GM19372 (cell line): ENCODE measurements around the gene BAZ2B.
A peak's percentile ranks its signal among the peaks of the same experiment; 100 is the strongest.
"Not testable (repeated sequence)": the region's sequence is repeated elsewhere in the genome, so short reads cannot be mapped to it uniquely, and the experiment has no call there.

Experiments used
- ATAC-seq: cut with Tn5 transposase; IDR thresholded peaks from one replicate; pipeline ENCODE4 v1.9.1; 2021; ENCODE audit warnings: mild to moderate bottlenecking, low read depth, moderate library complexity; ENCODE audit not compliant: unreplicated experiment

Gene BAZ2B

GRCh38 chr2:159539701-159540100 is 76.6 kb downstream of the BAZ2B start:
- no peak for ATAC-seq

- no peak for ATAC-seq
Observed at GRCh38 chr2:159538801-159539200, 77.5 kb downstream of the BAZ2B start.

DNA sequence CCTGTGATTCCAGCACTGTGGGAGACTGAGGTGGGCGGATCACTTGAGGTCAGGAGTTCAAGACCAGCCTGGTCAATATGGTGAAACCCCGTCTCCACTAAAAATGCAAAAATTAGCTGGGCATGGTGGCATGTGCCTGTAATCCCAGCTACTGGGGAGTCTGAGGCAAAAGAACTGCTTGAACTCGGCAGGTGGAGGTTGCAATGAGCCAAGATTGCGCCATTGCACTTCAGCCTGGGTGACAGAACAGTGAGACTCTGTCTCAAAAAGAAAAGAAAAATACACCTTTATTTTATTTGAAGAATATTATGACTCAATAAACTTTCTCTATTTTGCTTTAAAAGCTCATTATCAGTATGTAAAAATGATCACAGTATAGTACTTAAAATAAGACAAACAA is 81.1 kb downstream of the BAZ2B start:
- ATAC-seq, result not testable (repeated sequence)

GRCh38 chr2:159531475-159531874 is 84.9 kb downstream of the BAZ2B start:
- no peak for ATAC-seq

- ATAC-seq, result no peak
Observed at GRCh38 chr2:159526433-159526832, 89.9 kb downstream of the BAZ2B start.

GRCh38 chr2:159525012-159525411 is 91.3 kb downstream of the BAZ2B start:
- ATAC-seq, result no peak

GRCh38 chr2:159521272-159521671 is 95.1 kb downstream of the BAZ2B start:
- ATAC-seq, result no peak

- no peak for ATAC-seq
Observed at GRCh38 chr2:159518321-159519005, 97.9 kb downstream of the BAZ2B start.

GRCh38 chr2:159516241-159516758 is 100.0 kb downstream of the BAZ2B start:
- peak; percentile 93 for ATAC-seq

- no peak for ATAC-seq
Observed at GRCh38 chr2:159515441-159515840, 100.9 kb downstream of the BAZ2B start.

- no peak for ATAC-seq
Observed at GRCh38 chr2:159513745-159514144, 102.6 kb downstream of the BAZ2B start.

DNA sequence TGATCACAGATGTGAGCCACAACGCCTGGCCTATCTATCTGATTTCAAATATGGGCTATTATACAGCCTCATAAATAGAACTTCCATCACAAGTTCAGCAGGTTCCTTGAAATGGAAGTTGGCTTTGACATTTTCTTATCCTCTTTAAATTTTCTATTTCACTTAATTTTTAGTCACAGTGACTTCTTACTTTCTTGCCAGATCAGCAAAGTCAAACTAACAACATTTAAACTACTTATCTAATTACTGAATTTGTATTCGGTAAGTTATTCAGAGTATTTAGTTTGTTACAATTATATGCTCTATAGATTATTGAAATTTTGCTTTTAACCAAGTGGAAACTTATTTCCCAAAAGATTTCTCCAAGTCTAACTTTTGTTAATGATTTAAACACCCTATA is 108.2 kb downstream of the BAZ2B start:
- ATAC-seq, result no peak

GRCh38 chr2:159506764-159507440 is 109.4 kb downstream of the BAZ2B start:
- no peak for ATAC-seq

DNA sequence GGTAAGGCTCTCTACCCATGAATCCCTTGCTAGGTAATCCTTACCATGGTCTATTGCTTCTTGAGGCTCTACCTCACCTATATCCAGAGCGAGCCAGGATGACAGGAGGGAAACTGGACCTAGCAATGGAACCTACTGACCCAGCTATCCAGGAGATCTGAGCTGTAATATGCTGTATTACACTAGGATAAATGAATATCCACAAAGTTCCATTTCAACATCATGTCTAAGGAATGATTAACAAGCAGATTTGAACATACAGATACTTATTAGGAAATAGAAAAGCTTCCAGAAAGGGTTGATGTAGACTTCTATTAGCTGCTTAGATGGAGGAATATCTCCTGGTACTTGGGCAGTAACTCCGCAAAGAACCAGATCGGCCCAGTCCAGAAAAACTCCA is 110.1 kb downstream of the BAZ2B start:
- ATAC-seq, result no peak

- no peak for ATAC-seq
Observed at GRCh38 chr2:159505196-159505595, 111.2 kb downstream of the BAZ2B start.

GRCh38 chr2:159501743-159502142 is 114.6 kb downstream of the BAZ2B start:
- ATAC-seq, result no peak

GRCh38 chr2:159497847-159498246 is 118.5 kb downstream of the BAZ2B start:
- ATAC-seq, result no peak

DNA sequence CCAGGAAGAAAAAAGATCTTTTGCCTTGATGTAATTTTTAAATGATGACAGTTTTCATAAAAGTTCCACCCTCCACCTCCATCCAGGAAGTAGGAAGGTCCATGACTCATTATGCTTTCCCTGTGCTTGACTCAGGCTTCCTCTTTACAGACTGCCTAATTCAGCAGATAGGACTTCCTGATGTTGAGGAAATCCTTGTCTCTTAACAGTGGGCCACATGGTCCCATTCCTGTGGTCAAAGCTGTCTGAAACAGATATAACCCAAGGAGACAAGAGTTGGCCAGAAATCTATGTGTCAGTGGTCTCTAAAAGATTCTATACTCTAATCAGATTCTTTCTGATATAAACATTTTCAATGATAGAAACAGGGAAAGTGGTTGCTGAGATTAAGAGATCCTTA is 119.1 kb downstream of the BAZ2B start:
- no peak for ATAC-seq

DNA sequence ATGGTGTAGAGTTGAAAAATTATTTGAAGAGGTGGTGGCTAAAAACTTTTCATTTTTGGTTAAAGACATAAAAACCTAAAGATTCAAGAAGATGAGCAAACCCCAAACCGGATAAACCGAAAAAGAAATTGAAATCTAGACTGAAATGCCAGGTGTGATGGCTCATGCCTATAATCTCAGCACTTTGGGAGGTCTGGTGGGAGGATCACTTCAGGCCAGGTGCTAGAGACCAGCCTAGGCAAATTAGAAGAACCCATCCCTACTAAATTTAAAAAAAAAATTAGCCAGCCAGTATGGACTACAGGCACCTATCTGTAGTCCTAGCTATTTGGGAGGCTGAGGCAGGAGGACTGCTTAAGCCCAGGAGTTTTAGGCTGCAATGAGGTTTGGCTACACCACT is 126.9 kb downstream of the BAZ2B start:
- no peak for ATAC-seq

DNA sequence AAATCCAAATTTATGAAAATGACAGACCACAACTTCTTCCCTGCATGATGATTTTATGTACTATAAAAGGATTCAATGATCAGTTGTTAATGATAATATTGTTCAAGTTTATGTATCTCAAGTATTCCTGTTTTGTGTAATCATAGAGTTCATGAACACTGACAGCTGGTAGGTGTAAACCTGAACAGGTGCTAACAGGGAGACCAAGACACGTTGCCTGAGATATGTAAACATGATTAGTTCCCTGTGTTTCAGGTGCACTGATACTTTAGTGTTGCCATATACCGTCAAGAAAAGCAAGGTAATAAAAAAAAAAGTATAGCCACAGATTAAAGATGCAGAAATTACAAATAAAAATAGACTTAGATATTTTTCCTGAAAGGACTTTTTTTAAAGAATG is 131.8 kb downstream of the BAZ2B start:
- ATAC-seq, result no peak

GRCh38 chr2:159476329-159476728 is 140.0 kb downstream of the BAZ2B start:
- no peak for ATAC-seq

DNA sequence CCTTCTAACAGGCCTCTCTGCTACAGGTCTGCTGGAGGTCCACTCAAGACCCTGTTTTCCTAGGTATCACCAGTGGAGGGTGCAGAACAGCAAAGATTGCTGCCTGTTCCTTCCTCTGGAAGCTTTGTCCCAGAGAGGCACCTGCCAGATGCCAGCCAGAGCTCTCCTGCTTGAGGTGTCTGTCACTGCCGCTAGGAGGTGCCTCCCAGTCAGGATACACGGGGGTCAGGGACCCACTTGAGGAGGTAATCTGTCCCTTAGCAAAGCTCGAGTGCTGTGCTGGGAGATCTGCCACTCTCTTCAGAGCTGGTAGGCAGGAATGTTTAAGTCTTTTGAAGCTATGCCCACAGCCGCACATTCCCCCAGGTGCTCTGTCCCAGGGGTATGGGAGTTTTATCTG is 140.6 kb downstream of the BAZ2B start:
- no peak for ATAC-seq
